Measurements from ENCODE around the gene PBX4. TPM values are rescaled to one million over a fixed set of nuclear protein-coding genes. Genes with fewer than 3 reads are reported as not detected.

The PBX4 gene
- total RNA-seq, 1 donor: 0.45 TPM

GRCh38 chr19:19554074-19555023, 64.1 kb downstream of the PBX4 start:
- TF ChIP-seq CTCF (IDR thresholded peaks at IDR 0.05; ENCODE audit: insufficient read depth, low read length): peak; percentile 77
- no peak overlapping the region for H3K4me3 ChIP-seq (ENCODE audit: low read depth, low read length)
- DNase-seq (ENCODE audit: low read depth): peak; percentile 35

GRCh38 chr19:19553670-19554069, 64.8 kb downstream of the PBX4 start:
- TF ChIP-seq CTCF (IDR thresholded peaks at IDR 0.05; ENCODE audit: insufficient read depth, low read length): no peak
- DNase-seq (ENCODE audit: low read depth): no peak

DNA sequence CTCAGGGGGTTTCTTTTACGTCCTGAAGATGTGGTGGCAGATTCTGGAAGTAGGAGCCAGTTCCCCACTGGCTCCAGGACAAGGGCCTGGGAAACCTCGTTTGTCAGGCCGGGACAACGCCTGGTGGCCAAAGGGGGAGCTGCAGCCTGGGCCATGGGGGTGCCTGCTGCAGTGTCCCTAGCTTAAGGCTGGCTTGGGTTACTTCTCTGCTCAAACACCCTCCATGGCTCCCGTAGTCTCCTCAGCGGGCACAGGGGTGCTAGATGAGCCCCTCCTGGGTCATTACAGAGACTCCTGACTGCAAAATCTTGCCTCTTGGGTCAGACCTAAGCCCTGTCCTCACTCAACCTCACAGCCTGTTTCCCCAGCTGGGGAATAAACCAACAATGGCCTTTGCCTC, 65.7 kb downstream of the PBX4 start:
- H3K4me3 ChIP-seq (ENCODE audit: low read depth, low read length): no peak overlapping the region
- no peak for DNase-seq (ENCODE audit: low read depth)
- TF ChIP-seq CTCF (IDR thresholded peaks at IDR 0.05; ENCODE audit: insufficient read depth, low read length): peak; percentile 81

More at GRCh38 chr19:19553670-19554069, 64.8 kb downstream of the PBX4 start:
- H3K4me3 ChIP-seq (ENCODE audit: low read depth, low read length): no peak overlapping the region

DNA sequence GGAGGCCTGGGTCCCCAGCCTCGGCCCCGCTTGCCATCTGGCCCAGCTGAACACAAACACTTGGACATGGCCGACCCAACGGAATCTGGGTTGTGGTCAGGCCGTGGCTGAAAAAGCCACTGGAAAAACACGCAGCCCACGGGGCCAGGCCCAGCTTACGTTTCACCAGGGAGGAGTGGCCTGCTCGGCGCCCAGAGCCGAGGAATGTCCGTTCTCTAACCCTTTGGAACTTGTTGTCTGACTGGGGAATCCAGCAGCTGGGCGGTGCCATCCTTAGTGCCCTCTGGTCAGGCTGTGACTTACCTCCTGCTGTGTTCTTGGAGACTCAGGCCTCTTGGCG, 66.7 kb downstream of the PBX4 start:
- DNase-seq (ENCODE audit: low read depth): no peak
- H3K4me3 ChIP-seq (ENCODE audit: low read depth, low read length): no peak overlapping the region
- TF ChIP-seq CTCF (IDR thresholded peaks at IDR 0.05; ENCODE audit: insufficient read depth, low read length): no peak

DNA sequence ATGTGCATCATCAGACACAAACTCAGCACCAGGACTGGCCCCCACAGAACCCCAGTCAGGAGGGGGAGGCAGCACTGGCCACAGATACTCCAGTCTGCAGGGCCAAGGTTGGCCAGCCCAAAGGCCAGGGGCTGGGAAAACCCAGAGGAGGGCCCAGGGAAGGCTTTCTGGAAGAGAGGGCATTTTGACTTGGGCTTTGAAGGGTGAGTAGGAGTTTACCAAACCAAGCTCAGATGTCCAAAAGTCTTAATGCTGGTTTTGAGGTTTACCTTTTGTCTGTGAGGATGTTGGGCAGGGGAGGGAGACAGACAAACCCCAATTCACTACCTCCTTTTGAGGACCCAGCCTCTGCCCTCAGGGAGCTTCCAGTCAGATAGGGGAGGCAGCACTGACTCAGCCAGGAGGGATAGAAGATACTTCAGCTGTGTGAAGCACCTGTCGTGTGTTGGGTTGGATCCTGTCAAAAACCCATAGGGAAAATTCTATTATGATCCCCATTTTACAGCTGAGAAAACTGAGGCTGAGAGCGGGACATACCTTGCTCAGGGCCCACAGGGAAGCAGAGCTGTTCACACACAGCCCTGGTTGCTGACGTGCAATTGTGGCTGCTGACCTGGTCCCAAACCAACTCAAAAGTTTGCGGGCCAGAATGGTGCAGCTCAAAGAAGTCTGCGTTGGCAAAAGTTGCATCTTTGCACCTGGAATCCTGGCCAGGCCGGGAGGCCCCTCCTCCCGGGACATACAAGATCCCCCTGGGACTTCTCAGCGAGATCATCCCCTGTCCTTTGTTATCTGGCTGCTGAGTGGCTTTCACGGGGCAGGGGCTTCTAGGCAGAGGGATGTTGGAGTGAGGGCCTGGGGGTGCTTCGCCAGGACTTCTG, 67.3 kb downstream of the PBX4 start:
- DNase-seq (ENCODE audit: low read depth): no peak
- H3K4me3 ChIP-seq (ENCODE audit: low read depth, low read length): no peak overlapping the region
- no peak for TF ChIP-seq CTCF (IDR thresholded peaks at IDR 0.05; ENCODE audit: insufficient read depth, low read length)

DNA sequence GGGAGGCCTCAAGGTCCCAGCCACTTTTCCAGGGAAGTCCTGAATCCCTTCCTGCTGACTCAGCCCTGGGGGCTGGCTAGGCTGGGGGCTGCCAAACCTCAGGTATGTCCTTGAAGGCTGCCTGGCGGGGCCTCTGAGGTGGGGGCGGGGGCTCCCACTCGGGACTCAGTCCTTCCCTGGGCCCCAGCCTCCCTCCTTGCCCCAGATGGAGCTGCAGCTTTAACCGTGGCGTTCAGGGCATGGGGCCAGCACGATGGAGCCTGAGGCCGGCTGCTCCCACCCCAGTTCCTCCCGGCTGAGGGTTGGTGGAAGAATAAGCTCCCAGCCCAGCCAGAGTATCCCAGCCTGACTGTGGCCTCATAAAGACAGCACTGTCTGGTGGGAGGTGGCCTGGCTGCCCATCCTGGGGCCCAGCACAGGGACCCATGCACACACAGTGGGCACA, 68.0 kb downstream of the PBX4 start:
- H3K4me3 ChIP-seq (ENCODE audit: low read depth, low read length): no peak overlapping the region
- DNase-seq (ENCODE audit: low read depth): peak; percentile 55

More for the DNA sequence above, 68.0 kb downstream of the PBX4 start:
- no peak for TF ChIP-seq CTCF (IDR thresholded peaks at IDR 0.05; ENCODE audit: insufficient read depth, low read length)
